GM10266 (cell line): ENCODE data around the gene ACBD6.

Source experiments
- DNase-seq: peaks from one replicate; pipeline ENCODE4 v3.0.0; 2012; ENCODE audit errors: extremely low spot score
- TF ChIP-seq, protein P1 (sequence below): IDR thresholded peaks from 2 replicates; pipeline ENCODE4 v1.5.1; 2012; ENCODE audit warnings: mild to moderate bottlenecking, low read depth; ENCODE audit not compliant: control insufficient read depth, insufficient read depth; ENCODE audit errors: missing control alignments

ACBD6 gene

DNA sequence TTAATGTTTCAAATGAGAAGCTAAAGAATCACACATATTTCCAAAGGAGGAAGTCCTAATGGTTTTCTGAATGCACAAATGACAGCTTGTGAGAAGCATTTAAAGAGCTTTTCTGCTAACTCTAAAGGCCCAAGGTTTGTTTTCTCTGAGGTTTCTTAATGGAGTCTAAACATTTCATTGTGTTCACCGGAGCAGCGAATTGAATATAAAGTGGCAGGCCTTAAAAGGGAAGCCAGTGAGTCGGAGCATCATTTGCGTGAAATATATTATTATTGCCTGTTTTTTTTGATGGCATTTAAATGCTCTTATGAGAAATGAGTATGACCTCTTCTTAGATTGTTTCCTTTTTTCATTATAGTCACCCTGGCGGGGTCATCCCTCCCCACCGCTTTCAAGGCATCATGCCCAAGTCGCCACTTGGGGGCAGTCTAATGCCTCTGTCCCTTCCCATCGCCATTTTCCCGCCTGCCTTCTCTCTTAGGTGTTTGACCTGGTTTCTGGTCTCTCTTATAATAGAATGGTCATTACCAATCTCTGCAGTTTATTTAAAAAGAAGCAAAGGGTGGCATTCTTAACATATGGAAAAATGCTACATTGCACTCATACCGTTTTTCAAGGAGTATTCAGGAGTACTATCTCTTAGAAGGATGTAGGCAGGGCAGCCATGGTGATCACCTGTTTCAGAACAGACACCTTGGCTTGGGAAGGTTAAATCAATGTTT lies 31.1 kb upstream of the ACBD6 start:
- TF ChIP-seq, protein P1, sequence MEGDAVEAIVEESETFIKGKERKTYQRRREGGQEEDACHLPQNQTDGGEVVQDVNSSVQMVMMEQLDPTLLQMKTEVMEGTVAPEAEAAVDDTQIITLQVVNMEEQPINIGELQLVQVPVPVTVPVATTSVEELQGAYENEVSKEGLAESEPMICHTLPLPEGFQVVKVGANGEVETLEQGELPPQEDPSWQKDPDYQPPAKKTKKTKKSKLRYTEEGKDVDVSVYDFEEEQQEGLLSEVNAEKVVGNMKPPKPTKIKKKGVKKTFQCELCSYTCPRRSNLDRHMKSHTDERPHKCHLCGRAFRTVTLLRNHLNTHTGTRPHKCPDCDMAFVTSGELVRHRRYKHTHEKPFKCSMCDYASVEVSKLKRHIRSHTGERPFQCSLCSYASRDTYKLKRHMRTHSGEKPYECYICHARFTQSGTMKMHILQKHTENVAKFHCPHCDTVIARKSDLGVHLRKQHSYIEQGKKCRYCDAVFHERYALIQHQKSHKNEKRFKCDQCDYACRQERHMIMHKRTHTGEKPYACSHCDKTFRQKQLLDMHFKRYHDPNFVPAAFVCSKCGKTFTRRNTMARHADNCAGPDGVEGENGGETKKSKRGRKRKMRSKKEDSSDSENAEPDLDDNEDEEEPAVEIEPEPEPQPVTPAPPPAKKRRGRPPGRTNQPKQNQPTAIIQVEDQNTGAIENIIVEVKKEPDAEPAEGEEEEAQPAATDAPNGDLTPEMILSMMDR: peak; percentile 83
- DNase-seq: peak; percentile 71

DNA sequence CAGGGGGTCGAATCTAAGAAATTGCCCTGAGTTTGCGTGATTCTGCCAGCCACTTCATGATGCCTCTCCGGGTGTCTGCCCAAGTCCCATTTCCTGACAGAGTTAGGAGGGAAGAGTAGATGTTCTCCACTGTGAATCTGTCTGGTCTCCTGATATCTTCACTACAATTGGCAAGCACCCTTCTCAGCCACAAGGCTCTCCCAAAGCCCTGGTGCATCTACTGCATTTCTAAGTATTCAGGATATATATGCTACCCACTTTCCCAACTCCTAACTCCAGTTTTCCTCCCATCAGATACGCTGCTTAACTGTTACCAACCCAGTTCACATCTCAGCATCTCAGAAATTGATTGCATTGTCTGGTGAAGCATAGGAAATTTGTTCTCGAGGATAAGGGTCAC lies 30.5 kb upstream of the ACBD6 start:
- DNase-seq: no peak
- TF ChIP-seq, protein P1: no peak

GRCh38 chr1:180530501-180530900 lies 28.1 kb upstream of the ACBD6 start:
- TF ChIP-seq, protein P1: no peak
- DNase-seq: no peak

DNA sequence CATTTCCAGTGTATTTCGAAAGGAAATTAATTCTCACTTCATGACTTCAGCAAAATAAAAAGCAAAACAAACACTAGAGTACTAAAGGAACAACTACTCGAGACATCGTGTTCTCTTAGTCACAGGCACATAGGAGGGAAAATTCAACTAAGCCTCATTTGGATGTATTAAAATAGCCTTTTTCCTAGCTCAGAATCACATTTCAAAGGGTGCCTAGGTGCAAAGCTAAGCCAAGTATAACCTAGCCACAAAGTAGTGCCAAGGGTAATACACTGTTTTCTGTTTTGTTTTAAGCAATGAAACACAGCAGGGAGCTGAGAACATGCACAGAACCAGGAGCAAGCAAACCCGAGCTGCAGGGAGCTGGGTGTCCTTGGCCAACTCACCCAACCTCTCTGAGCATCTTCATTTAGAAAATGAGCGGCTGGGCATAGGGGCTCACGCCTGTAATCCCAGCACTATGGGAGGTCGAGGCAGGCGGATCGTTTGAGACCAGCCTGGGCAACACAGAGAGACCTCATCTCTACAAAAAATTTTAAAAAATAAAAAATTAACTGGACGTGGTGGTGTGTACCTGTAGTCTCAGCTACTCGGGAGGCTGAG lies 26.6 kb upstream of the ACBD6 start:
- no peak for DNase-seq
- TF ChIP-seq, protein P1: no peak

DNA sequence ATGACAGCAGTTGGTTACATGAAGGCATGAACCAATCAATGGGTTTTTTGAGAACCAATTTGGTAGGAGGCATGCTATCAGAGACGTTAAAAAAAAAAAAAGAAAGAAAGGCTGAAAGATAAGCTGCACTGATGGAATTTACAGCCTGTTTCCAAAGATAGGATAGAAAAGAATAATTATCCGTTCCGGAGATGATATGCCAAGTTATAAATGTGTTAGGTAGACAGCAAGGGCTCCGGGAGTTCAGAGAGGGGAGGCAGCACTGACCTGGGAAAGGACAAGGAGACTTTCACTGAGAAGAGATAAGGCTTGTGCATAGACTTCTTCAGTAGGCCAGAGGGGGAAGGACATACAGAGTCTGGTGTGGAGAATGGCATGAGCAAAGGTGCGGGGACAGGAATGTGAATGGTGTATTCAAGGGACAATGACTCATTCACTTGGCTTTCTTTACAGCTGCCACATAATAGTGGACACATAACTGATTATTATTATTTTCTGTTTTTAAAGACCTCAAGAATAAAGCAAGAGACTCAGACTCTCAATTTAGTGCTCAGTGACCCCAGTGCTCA lies 24.8 kb upstream of the ACBD6 start:
- DNase-seq: no peak
- TF ChIP-seq, protein P1: no peak

- DNase-seq: no peak
Observed at GRCh38 chr1:180525715-180526039, 23.3 kb upstream of the ACBD6 start.

More at GRCh38 chr1:180525715-180526039, 23.3 kb upstream of the ACBD6 start:
- TF ChIP-seq, protein P1: no peak
